ENCODE results near the gene LRMDA.

The LRMDA gene

GRCh38 chr10:75544993-75545706 is 113.7 kb downstream of the LRMDA start:
- DNase-seq: no peak

GRCh38 chr10:75546004-75546403 is 114.6 kb downstream of the LRMDA start:
- DNase-seq: no peak

GRCh38 chr10:75547391-75548298 is 116.2 kb downstream of the LRMDA start:
- DNase-seq: peak; percentile 2

DNA sequence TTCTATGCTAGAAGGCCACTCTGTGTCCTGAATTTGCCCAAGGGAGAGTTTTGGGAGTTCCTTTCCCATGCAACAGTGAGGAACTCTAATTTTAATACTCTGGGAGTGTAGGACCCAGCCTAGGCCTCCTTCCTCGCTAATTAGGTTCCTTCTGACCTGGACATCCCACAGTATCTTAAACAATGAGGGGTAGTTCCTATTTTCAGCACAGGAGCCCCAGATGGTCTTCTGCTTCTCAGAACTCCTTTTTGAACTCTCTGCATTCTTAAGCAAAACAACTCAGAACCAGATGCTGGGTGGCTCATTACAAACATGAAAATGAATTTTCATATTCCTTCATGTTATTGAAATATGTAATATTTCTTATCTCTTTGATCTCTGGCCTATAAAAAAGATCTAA is 116.9 kb downstream of the LRMDA start:
- DNase-seq: no peak

- DNase-seq: no peak
These were observed 118.8 kb downstream of the LRMDA start for GRCh38 chr10:75550191-75550590.

DNA sequence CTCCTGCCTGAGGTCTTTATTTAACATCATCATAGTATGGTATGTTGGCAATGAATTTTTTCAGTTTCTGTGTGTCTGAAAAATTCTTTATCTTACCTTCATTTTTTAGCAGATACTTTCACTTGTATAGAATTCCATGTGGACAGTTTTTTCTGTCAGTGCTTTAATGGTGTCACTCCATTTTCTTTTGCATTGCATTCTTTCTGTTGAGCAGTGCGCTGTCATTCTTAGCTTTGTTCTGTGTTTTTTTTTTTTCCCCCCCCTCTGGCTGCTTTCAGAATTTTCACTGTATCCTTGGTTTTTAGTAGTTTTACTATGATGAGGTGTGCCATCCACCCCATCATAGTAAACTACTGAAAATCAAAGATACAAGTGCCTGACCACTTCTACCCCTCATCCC is 120.7 kb downstream of the LRMDA start:
- no peak for DNase-seq

GRCh38 chr10:75553550-75553949 is 122.1 kb downstream of the LRMDA start:
- no peak for DNase-seq

DNA sequence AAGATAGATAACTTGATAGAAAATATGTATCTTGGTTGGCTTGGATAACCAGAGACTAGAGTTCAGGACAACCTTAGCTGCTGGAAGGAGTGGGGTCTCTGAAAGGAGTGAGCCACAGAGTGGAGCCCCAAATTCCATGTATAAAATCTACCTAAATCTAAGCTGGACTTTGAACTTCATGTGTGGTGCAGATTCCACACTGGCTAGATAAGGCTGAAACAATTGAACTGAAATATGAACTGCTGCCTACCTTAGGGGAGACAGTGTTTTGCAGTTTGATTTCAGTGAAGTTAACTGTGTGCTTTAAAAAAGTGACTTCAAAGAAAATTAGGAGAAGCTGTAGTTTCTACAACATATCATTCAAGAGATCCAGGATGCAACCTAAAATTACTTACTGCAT is 123.9 kb downstream of the LRMDA start:
- DNase-seq: no peak

GRCh38 chr10:75556320-75556719 is 124.9 kb downstream of the LRMDA start:
- DNase-seq: no peak

DNA sequence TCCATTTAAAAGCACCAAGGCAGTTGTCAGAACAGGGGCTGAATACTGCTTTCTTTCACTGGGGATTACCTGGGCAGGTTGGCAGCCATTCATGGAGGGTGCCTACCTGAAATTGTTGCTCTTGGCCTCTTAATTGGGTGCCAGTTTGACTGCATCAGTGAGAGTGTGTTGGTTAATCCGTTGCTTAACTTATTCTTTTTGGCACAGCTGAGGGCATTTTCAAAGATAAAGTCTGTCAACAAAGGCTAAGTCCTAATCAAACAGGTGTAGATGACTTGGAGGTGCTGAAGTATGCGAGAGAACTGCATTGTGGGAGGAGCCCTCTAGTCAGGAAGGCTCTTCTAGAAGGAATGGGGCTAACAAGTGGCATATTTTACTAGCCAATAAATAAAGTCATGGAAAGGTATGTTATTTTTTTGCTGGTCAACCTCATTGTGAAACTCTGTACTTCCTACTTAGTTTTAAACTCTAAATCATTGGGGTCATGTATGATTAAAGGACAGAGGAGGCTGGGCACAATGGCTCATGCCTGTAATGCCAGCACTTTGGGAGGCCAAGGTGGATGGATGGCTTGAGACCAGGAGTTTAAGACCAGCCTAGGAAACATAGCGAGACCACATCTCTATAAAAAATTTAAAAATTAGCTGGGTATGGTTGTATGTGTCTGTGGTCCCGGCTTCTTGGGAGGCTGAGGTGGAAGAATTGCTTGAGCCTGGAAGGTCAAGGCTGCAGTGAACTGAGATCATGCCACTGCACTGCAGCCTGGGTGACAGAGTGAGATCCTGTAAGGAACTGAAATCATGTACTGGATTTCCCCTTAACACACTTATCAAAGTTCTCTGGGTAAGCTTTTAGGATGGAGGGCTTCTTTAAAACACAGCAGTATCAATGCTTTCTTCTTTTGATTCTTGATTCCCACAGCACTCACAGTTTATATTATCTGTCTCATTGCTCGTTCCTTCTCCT is 134.1 kb downstream of the LRMDA start:
- DNase-seq: no peak

DNA sequence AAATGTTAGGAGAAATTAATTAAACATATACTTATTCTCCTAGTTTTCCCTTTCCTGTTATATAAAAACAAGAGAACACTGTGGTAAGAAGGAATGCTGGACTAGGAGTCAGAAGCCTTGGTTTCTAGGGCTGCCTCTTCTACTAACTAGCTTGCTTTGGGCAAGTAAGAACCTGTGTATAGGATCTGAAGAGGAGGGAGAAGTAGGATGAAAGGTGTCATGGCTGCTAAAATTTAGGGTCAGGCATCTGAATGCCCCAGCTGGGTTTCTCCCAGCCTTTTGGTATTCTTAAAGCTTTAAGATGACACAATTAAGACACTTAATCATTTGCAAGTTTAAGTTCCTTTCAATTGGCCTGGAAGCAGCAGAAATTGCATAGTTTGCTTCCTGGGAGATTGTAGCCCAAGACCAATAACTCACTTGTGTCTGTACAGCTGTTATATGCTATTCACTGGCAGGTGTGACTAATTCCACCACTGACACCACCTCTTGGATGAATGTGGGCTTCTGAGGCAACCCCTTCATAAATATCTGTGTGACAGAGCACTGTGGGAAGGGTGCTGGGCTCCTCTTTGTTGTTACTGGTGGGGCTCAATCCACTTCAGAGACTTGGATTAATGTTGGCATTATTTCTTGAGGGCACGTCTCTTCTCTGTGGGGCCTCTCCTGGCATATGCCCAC is 137.2 kb downstream of the LRMDA start:
- DNase-seq: no peak

DNA sequence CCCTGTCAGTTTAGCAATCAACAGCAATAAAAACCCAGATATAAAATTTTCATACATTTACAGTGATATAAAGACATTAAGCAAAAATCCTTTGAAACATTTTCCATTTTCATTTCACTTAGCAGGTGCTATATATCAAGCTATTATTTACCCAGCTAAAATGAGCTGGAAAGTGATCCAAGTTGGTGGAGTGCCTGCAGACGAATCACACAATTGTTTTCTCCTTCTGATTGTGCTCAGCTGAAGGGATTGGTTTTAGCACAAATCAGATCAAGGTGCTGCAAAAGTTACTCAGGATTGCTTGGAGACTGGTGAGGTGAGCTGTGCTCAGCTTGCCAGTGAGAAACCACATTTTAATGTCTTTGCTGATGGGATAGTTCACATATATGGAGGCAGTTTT is 138.1 kb downstream of the LRMDA start:
- DNase-seq: no peak

GRCh38 chr10:75572478-75572877 is 141.1 kb downstream of the LRMDA start:
- no peak for DNase-seq

GRCh38 chr10:75575940-75576339 is 144.5 kb downstream of the LRMDA start:
- DNase-seq: no peak

DNA sequence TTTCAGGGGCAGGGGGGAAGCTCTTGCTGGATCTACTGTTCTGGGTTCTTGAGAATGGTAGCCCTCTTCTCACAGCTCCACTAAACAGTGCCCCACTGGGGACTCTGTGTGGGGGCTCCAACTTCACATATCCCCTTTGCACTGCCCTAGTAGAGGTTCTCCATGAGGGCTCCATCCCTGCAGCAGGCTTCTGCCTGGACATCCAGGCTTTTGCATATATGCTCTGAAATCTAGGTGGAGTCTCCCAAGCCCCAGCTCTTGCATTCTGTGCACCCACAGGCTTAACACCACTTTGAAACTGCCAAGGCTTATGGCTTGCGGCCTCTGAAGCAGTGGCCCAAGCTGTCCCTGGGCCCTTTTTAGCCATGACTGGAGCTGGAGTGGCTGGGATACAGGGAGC is 150.7 kb downstream of the LRMDA start:
- no peak for DNase-seq

DNA sequence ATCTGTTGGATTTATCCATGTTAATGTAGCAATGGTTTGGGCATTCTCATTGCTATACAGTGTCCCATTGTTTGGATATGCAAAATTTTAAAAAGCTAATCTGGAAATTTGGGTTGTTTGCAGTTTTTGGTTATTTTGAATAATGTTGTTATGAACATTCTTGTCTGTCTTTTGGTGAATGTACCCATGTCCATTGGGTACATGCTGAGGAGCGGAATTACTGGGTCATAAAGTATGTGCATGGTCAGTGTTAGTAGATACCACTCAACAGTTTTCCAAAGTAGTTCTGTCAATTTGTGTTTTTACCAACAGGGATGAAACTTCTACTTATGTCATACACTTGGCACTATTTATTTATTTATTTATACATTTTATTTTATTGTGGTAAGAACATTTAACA is 153.9 kb downstream of the LRMDA start:
- DNase-seq: no peak

DNA sequence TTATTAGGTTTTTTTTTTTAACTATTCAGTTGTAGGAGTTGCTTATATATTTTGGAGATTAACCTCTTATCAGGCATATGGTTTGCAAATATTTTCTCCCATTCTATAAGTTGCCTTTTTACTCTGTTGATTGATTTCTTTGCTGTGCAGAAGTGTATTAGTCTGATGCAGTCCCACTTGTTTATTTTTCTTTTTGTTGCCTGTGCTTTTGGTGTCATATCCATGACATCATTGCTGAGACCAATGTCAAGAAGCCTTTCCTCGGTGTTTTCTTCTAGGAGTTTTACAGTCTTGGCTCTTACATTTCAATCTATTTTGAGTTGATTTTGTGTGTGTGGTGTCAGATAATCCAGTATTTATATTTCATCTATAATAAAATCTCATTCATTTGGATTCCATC is 155.4 kb downstream of the LRMDA start:
- DNase-seq: no peak

DNA sequence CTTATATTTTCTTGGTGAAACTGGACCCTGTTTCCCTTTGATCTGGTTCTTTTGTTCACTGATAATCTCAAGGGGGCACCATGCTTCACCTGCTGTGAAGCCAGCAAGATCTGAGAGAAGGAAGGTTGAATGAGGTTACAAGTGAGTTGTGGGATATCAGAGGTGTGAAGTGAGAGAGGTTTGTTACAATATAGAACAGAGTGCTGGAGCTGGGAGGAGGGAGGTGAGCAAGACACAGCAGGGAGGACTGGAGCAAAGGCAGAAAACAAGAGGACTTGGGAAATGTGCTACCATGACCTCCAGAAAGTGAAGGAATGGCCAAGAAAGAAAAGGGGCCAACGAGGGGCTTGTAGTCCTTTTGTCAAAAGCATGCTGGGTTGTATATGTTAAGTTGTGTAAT is 156.6 kb downstream of the LRMDA start:
- DNase-seq: no peak

DNA sequence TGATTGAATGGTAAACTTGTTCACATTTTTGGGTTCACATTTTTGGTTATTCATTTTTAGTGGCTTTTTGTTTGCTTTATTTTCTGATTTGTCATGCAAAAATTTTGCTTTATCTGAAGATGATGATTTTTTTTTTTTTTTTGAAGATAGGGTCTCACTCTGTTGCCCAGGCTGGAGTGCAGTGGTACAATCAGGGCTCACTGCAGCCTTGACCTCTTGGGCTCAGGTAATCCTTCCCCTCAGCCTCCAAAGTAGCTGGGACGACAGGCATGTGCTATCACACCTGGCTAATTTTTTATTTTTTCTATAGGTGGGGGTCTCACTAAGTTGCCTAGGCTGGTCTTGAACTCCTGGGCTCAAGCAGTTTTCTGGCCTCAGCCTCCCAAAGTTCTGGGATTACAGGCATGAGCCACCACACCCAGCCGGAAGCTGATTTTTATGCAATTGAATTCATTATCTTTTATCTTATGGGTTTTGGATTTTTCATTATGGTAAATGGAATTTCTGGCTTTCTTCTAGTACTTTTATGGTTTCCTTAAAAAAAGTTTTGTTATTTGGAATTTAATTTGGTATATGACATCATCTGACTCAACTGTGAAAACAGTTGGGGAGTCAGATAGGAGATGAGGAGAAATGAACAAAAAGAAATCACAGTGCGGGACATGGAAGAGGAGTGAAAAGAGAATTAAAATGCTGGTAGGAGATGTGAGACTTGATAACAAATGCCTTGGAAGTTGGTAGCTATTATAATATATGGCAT is 158.7 kb downstream of the LRMDA start:
- no peak for DNase-seq

DNA sequence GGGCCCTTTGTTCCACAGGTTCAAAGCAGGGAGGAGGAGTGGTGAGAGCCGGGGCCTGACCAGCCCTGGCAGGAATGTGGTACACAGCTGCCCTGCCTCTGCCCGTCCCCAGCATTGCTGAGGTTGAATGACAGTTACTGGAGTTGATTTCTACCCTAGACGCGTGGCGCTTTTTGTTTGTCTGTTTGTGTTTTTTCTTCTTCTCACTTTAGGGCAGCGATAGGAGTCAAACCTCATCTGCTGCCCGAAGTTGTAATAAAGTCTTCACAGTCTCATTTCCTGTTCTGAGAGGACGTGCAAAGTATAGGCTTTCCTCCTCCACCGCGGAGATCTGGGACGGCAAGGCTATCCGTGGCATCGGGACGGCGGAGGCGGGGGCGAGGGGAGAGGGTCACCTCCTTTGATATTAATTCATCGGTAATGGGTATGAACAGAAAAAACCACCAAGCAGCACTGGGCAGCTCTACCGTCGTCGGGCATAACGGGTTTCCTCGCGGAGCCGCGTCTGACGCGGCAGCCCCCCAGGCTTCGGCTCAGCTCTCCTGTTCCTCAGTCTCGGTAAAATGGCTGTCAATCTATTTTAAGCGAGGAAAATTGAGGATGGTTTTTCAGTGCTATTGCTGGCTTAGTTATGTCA is 160.8 kb downstream of the LRMDA start:
- no peak for DNase-seq
